ENCODE measurements around the gene NEURL2. TPM values are rescaled to one million over a fixed set of nuclear protein-coding genes. Genes with fewer than 3 reads are reported as not detected.

Gene NEURL2
- polyA plus RNA-seq, 1 donor (not counting 4 experiments of a cell fraction or from before 2014, with no cell fraction given): 0.49 TPM

DNA sequence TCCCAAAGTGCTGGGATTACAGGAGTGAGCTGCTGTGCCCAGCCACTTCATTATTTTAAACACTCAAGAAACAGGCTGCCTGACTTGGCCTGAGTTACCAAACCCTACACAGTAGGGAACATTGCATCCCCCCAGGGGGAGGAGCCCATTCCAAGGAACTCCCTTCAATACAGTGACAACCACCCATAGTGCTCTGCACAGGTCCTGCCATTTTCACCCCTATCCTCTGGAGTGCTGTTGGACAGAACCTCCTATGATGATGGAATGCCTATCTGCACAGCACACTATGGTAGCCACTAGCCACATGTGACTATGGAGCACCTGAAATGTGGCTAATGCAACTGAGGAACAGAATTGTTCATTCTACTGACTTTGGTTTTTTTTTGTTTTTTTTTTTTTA is 45.6 kb downstream of the NEURL2 start:
- H3K27ac ChIP-seq (ENCODE audit: control insufficient read depth, insufficient read depth, low read length): no peak overlapping the region
- H4K20me1 ChIP-seq (ENCODE audit: control insufficient read depth, extremely low read depth, insufficient read depth, low read length): no peaks in the 10 kb centered on the region
- H3K4me2 ChIP-seq (ENCODE audit: control insufficient read depth, extremely low read depth, insufficient read depth, low read depth, low read length): no peak overlapping the region
- H3K27me3 ChIP-seq (ENCODE audit: control insufficient read depth, extremely low read depth, insufficient read depth, low read length): no peaks in the 10 kb centered on the region
- dilution Hi-C loops (cut with MboI; ENCODE audit: extremely low pct_ligation_motif_present, low sequenced_read_pairs): no loop called here
- H3K9me3 ChIP-seq (ENCODE audit: control insufficient read depth, low read depth, low read length): no peaks in the 10 kb centered on the region
- DNase-seq (ENCODE audit: low read depth, low spot score) (no peak), FAIRE-seq (no peak)
- H3K4me3 ChIP-seq (ENCODE audit: control insufficient read depth in 2 of 3, extremely low read depth in 1 of 3, insufficient read depth in 2 of 3, low read depth in 1 of 3, low read length in 3 of 3): no peak overlapping the region
- H3K36me3 ChIP-seq (ENCODE audit: control insufficient read depth in 2 of 2, extremely low read depth in 1 of 2, insufficient read depth in 2 of 2, low read length in 2 of 2): peaks cover 17 to 24% of the 10 kb centered on the region in 2 experiments
- TF ChIP-seq EZH2 (IDR thresholded peaks at IDR 0.05; ENCODE audit: low read length): no peak
- TF ChIP-seq, protein P1, sequence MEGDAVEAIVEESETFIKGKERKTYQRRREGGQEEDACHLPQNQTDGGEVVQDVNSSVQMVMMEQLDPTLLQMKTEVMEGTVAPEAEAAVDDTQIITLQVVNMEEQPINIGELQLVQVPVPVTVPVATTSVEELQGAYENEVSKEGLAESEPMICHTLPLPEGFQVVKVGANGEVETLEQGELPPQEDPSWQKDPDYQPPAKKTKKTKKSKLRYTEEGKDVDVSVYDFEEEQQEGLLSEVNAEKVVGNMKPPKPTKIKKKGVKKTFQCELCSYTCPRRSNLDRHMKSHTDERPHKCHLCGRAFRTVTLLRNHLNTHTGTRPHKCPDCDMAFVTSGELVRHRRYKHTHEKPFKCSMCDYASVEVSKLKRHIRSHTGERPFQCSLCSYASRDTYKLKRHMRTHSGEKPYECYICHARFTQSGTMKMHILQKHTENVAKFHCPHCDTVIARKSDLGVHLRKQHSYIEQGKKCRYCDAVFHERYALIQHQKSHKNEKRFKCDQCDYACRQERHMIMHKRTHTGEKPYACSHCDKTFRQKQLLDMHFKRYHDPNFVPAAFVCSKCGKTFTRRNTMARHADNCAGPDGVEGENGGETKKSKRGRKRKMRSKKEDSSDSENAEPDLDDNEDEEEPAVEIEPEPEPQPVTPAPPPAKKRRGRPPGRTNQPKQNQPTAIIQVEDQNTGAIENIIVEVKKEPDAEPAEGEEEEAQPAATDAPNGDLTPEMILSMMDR (optimal IDR thresholded peaks at IDR 0.05 in 1 of 3, IDR thresholded peaks at IDR 0.05 in 1 of 3, conservative IDR thresholded peaks at IDR 0.05 in 1 of 3; ENCODE audit: extremely low read depth in 1 of 3, insufficient read depth in 2 of 3, low read length in 3 of 3): no peak
- H3K79me2 ChIP-seq (ENCODE audit: control insufficient read depth, insufficient read depth, low read length): no peaks in the 10 kb centered on the region
- no peak overlapping the region for H3K9ac ChIP-seq (ENCODE audit: control insufficient read depth, extremely low read depth, insufficient read depth, low read length)
- no peaks in the 10 kb centered on the region for H3K9me1 ChIP-seq (ENCODE audit: control insufficient read depth, extremely low read depth, insufficient read depth, low read length)
- H3K4me1 ChIP-seq (ENCODE audit: control insufficient read depth, extremely low read depth, insufficient read depth, low read length): no peaks in the 10 kb centered on the region
- no peak overlapping the region for H2AFZ ChIP-seq (ENCODE audit: control insufficient read depth, low read length)

DNA sequence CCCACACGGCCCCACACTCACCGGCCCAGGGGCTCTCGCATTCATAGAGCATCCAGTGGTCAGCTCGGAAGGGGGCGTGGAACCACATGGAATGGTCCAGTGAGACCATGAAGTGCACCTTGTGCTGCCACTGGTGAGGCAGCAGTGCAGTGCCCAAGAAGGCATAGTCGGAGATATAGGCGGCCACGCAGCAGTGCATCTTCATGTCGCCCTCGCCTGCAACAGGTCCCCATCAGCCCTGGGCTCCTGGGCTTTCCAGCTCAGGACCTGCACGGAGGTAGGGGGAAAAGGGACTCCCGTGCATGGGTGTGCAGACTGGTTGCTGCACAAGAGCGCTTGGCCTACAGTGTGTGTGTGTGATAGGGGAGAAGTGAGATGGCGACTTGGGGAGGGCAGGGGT is 47.5 kb downstream of the NEURL2 start:
- dilution Hi-C loops (cut with MboI; ENCODE audit: extremely low pct_ligation_motif_present, low sequenced_read_pairs): no loop called here
- DNase-seq (ENCODE audit: low read depth, low spot score) (no peak), FAIRE-seq (no peak)
- H2AFZ ChIP-seq (ENCODE audit: control insufficient read depth, low read length): no peak overlapping the region
- H3K79me2 ChIP-seq (ENCODE audit: control insufficient read depth, insufficient read depth, low read length): no peaks in the 10 kb centered on the region
- no peak overlapping the region for H3K4me3 ChIP-seq (ENCODE audit: control insufficient read depth in 2 of 3, extremely low read depth in 1 of 3, insufficient read depth in 2 of 3, low read depth in 1 of 3, low read length in 3 of 3)
- H3K9me3 ChIP-seq (ENCODE audit: control insufficient read depth, low read depth, low read length): no peaks in the 10 kb centered on the region
- no peaks in the 10 kb centered on the region for H3K27me3 ChIP-seq (ENCODE audit: control insufficient read depth, extremely low read depth, insufficient read depth, low read length)
- H4K20me1 ChIP-seq (ENCODE audit: control insufficient read depth, extremely low read depth, insufficient read depth, low read length): no peaks in the 10 kb centered on the region
- H3K27ac ChIP-seq (ENCODE audit: control insufficient read depth, insufficient read depth, low read length): no peak overlapping the region
- no peak overlapping the region for H3K4me2 ChIP-seq (ENCODE audit: control insufficient read depth, extremely low read depth, insufficient read depth, low read depth, low read length)
- TF ChIP-seq EZH2 (IDR thresholded peaks at IDR 0.05; ENCODE audit: low read length): no peak
- TF ChIP-seq, protein P1 (optimal IDR thresholded peaks at IDR 0.05 in 1 of 3, IDR thresholded peaks at IDR 0.05 in 1 of 3, conservative IDR thresholded peaks at IDR 0.05 in 1 of 3; ENCODE audit: extremely low read depth in 1 of 3, insufficient read depth in 2 of 3, low read length in 3 of 3): no peak
- H3K9ac ChIP-seq (ENCODE audit: control insufficient read depth, extremely low read depth, insufficient read depth, low read length): no peak overlapping the region
- H3K9me1 ChIP-seq (ENCODE audit: control insufficient read depth, extremely low read depth, insufficient read depth, low read length): no peaks in the 10 kb centered on the region
- no peaks in the 10 kb centered on the region for H3K4me1 ChIP-seq (ENCODE audit: control insufficient read depth, extremely low read depth, insufficient read depth, low read length)
- H3K36me3 ChIP-seq (ENCODE audit: control insufficient read depth in 2 of 2, extremely low read depth in 1 of 2, insufficient read depth in 2 of 2, low read length in 2 of 2): peaks cover 17 to 25% of the 10 kb centered on the region in 2 experiments
